Measurements from ENCODE around the gene TENT5C. TPM values are rescaled to one million over a fixed set of nuclear protein-coding genes. Genes with fewer than 3 reads are reported as not detected.

The TENT5C gene
- total RNA-seq, 2 donors from 2014 or later, result 30.7 to 45.6 TPM

Other genes starting within 250 kb of the TENT5C start
- gene MAN1A2, start 238.6 kb upstream of the TENT5C start, total RNA-seq, result 10 to 100 TPM; 30.3 to 32.5 TPM

All from left colon (tissue), 2 donors.